ENCODE measurements around the gene DNAJB1.

GRCh38 chr19:14503285-14503684 is 14.9 kb downstream of the DNAJB1 start:
- TF ChIP-seq CTCF (conservative IDR thresholded peaks at IDR 0.05; ENCODE audit: low read length) = no peak
- no peak for TF ChIP-seq EZH2phosphoT487 (IDR thresholded peaks at IDR 0.05; ENCODE audit: borderline replicate concordance)

Measured in Loucy (cell line).